Stimulated activated CD8-positive, alpha-beta memory T cell treated with anti-CD3 and anti-CD28 coated beads, Interleukin-2, amount 100 ng/mL, for 48 hours (primary cell): ENCODE results near the gene RFX3.

Experiments used
- DNase-seq, 2 donors: peaks; one replicate each; pipeline ENCODE4 v3.0.0-alpha.2; 2020; ENCODE audit warnings: low read depth in 2 of 2

Gene RFX3

GRCh38 chr9:3525836-3526164 lies at the start of gene RFX3:
RFX3 (minus strand) TSS chr9:3526001; CDS start chr9:3395588, 130,413 bp downstream.
- peak; percentile 83 to 90 for DNase-seq

- no peak for DNase-seq
Measured at GRCh38 chr9:3571500-3571899, 45.7 kb upstream of the RFX3 start.

- DNase-seq = no peak
Measured at GRCh38 chr9:3569529-3569928, 43.7 kb upstream of the RFX3 start.

GRCh38 chr9:3567988-3568387 lies 42.2 kb upstream of the RFX3 start:
- DNase-seq = no peak

DNA sequence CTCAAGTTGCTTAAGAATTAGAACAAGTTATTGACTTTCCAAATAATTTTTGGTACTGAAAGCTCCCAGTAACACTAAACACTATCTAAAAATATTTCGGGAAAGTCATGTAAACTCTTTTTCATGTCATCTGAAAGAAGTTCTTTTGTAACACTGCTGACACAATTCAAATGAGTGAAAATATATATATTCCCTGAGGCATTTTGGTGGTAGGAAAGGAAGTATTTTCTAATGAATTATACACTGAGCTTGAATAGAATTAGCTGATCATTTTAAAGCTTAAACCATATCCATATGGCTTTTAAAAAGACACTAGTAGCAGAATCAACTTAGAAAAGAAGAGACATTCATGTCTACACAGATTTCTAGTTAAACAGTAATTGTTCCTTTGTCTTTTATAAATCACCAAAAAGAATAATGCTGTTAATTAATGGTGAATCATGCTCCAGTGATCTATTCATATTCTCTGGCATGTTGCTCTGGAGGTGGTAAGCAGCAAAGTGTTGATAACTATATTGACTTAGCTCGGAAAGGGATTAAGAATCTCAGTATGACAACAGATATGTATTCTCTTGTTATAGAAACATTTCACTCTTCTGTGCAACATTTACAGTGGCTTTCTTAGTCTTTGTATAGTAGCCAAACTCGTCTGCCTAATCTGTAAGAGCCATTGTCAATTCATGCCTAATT lies 27.4 kb upstream of the RFX3 start:
- DNase-seq = no peak

- DNase-seq = no peak
Measured at GRCh38 chr9:3549225-3549624, 23.4 kb upstream of the RFX3 start.

GRCh38 chr9:3548648-3549047 lies 22.8 kb upstream of the RFX3 start:
- no peak for DNase-seq

GRCh38 chr9:3541206-3541605 lies 15.4 kb upstream of the RFX3 start:
- no peak for DNase-seq

GRCh38 chr9:3534614-3535404 lies 9.0 kb upstream of the RFX3 start:
- DNase-seq = no peak

- DNase-seq = no peak
Measured at GRCh38 chr9:3532158-3532557, 6.4 kb upstream of the RFX3 start.

GRCh38 chr9:3528451-3528850 lies 2.6 kb upstream of the RFX3 start:
- peak; percentile 24 to 30 for DNase-seq

DNA sequence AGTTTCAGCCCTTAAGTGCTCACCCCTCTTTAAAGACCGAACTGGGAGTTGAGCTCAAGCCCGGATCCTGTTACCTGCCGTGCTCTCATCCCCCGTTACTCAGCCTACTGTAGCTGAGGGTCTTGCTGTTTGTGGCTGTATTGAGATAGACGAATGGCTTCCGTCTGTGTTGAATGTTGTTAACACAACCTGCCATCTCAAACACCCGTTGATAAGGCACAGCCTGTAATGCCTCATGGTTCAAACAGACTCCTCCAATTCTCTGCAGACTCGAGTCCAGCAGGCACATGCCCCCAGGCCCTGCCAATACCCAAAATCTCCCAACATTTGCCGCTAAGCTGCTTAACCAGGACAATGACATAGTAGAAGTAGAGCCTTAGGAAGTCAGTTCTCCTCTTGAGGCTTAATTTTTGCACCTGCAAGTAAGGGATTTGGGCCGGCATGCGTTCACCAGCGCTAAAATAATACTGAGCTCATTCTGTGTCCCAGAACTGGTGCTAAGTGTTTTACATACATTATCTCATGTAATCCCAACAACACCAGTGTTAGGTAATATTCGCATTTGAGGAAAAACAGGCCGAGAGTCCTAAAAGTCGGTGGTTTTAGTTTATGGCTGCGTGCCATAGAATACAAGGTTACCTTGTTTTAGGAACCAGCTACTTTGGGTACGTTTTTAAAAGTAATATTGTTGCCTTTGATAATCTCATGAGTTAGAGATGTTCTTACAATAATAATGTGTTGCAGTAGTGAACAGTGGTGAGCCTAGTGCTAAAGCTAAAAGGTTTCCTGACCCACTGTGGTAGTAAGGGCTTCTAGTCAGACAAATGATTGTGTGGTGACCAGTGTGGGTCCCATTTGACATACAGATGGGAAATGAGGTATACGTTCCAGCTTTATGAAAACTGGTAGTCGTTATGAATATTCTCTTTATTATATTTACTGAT lies 1.5 kb upstream of the RFX3 start:
- no peak for DNase-seq

GRCh38 chr9:3526165-3526996 lies 580 bp upstream of the RFX3 start:
- peak; percentile 73 to 76 for DNase-seq

DNA sequence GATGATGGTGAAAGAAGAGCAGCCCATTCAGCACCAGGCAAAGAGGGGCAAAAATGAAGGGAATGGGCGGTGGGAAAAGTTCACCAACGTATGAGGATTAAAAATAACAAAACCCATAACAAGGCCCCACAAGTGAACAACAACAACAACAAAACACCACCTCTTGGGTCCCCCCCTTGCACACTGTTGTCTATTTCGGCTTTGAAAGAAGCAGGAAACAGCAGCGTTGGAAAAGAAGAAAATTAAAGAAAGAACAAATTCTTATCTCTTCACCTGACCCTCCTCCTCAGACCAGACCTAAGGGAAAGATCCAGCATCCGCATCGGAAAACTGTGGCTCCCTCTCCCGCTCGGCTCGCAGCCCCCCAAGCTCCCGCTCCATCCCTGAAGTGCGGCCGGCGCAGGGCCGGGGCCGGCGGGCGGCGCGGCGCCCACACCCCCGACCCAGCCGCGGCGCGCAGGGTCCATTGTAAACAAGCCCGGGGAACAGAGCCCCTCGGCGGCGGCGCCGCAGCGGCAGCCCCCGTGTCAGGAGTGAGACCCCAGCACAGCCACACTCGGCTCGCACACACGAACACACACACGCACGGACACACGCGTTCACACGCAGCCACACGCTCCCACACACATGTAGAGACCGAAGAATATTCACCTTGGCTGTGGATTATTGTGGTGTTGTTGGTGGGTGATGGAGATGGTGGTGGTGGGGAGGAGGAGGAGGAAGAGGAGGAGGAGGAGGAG lies 535 bp downstream of the RFX3 start:
- peak in 1 of 2 donors; percentile 18 for DNase-seq

GRCh38 chr9:3521966-3522365 lies 3.8 kb downstream of the RFX3 start:
- no peak for DNase-seq

GRCh38 chr9:3520564-3520963 lies 5.2 kb downstream of the RFX3 start:
- no peak for DNase-seq

DNA sequence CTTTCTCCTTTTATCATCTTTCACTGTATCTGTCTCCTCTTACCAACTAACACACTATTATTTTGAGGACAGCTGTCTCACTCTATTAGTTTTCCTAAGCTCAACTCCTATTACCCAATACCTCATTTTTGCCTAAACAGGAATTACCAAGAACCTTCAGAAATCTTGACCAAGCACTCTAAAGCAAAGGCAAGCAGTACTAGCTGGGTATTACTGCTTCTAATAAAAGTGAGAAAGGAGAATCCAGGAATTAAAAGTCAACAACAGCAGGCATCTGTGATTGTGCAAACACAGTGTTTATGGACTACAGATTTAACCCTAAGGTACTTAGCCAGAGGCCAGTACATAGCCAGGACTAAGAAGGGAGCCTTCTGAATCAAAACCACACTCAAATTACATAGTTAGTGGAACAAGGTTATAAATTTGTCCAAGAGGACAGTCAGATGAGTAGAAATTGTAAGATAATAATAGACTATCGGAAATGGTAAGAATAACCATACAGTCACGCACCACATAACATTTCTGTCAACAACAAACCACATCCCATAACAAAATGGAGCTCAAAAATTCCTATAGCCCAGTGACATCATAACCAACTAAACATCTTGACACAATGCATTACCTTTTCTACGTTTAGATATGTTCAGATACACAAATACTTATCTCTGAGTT lies 8.3 kb downstream of the RFX3 start:
- no peak for DNase-seq

- no peak for DNase-seq
Measured at GRCh38 chr9:3516667-3517330, 9.0 kb downstream of the RFX3 start.

GRCh38 chr9:3515405-3515804 lies 10.4 kb downstream of the RFX3 start:
- DNase-seq = no peak

GRCh38 chr9:3514786-3515185 lies 11.0 kb downstream of the RFX3 start:
- DNase-seq = no peak
